Fibroblast of mammary gland (primary cell): ENCODE results near the gene SRPRB.

Source experiments
- DNase-seq: peaks from one replicate; pipeline ENCODE4 v3.0.0-alpha.2; 2010; ENCODE audit warnings: low read depth
- H3K4me3 ChIP-seq: 2 replicates; pipeline ENCODE4 v1.5.1; 2011; ENCODE audit warnings: low read depth, mild to moderate bottlenecking, low read length, moderate library complexity; ENCODE audit not compliant: control insufficient read depth
- CTCF ChIP-seq: conservative IDR thresholded peaks from 2 replicates; pipeline ENCODE4 v1.5.1; 2011; ENCODE audit warnings: low read depth, low read length, inconsistent platforms; ENCODE audit not compliant: control insufficient read depth, insufficient read depth

Gene SRPRB

GRCh38 chr3:133827136-133827535 is 21.5 kb downstream of the SRPRB start:
- no peak for DNase-seq
- no peak for TF ChIP-seq CTCF
- H3K4me3 ChIP-seq: no peak overlapping the region

DNA sequence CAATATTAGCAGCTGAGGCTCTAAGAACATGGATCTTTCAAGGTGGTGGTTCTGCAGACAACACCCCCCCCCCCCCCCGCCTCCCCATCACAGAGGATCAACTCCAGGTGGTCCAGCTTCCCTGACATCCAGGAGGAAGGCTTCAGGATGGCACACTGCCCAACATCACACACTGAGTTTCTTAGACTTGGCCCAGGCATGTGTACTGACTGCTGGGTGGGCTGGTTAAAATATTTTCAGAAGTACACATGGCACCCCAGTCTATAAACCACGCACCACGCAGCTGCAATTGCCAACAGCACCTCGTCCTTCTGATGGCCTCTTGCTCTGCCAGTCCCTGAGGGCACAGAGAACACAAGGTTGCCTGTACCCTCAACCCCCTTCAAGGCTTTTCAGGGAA is 22.1 kb downstream of the SRPRB start:
- DNase-seq: no peak
- no peak for TF ChIP-seq CTCF
- H3K4me3 ChIP-seq: no peak overlapping the region

DNA sequence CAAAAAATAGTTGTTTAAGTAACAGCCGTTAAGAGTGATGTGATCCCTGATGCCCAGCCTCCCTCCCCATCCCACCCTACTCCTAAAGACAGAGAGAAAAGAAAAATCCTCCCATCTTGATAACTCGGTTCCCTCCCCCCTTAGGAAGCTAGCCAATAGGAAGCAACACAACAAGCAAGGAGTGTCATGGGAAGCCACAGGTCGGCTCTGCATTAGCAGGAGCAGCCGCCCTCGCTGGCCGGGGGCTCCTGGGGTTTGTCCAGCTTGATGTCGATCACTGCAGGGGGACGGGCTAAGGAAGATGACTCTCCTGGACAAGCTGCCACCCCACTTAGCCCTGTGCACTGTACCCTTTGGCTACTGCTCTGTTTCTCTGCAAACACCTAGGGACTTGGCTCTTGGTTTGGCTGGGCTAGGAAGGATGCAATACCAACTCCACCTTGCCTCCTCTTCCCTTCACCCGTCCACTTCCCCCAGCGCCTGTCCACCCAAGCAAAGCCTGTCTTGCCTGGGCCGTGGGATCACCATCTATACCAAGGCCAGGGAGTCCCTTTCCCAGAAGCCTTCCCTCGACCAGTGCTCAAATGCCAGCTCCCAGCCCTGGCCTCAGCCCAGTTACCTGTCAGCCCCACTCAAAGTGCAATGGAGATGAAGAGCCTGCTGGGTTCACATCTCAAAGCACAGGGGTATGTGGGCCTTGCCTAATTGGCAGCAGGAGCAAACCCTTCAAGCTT is 23.1 kb downstream of the SRPRB start:
- TF ChIP-seq CTCF: no peak
- DNase-seq: no peak
- H3K4me3 ChIP-seq: no peak overlapping the region

DNA sequence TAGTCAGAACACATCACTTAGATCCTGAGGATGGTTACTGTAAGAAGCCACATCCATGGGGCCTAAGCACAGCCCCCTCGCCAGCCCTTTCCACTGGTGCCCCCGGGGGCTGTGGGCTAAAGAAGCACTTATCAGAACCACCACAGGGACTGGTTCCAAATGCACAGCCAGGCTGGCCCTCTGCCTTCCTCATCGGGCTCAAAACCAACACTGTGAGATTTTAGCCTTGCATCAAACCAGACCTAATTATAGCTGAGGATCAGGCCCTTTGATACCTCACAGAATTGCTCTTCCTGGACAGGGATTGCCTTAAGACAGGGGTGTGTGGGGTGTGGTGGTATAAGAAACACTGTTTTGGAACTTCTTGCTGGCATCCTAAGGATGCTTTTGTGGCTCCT is 23.7 kb downstream of the SRPRB start:
- DNase-seq: no peak
- H3K4me3 ChIP-seq: no peak overlapping the region
- TF ChIP-seq CTCF: no peak

- H3K4me3 ChIP-seq: no peak overlapping the region
- no peak for TF ChIP-seq CTCF
- DNase-seq: no peak
Observed at GRCh38 chr3:133830071-133830470, 24.5 kb downstream of the SRPRB start.

DNA sequence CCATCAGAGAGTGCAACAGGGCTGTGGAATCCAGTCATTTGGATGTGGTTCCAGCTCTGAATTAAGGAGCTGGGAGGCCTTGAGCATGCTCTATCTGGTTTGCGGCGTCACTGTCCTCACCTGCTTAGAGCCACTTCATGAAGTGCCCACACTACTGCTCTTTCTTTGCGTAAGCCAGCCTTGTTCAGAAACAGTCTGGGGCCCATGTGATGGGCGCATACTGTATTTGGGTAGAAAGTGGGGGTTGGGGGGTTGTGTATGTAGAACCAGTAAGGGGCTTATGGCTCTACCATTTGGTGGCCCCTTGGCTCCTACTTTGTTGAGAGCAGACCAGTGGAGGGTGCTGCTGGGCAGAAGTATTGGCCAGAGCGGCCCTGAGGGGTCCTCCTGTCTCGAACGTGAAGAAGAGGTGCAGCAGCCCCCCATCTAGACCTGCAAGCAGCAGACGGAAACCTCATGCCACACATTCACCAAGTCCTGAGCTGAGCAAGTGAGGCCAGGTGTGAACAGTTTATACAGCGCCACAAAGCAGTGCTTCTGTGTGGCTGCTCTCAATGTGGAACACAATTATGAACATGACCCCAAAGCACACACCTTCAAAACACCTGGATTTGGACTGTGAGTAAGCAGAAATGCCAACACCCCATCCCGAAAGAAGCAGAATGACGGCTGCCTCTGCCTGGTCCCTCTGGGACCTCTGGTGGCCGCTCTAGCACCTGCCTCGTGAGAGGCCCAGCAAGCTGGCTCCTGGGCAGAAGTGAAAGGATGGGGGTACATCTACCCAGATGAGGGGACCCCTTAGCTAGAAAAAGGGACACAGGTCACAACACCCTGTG is 26.6 kb downstream of the SRPRB start:
- H3K4me3 ChIP-seq: no peak overlapping the region

More for the DNA sequence above, 26.6 kb downstream of the SRPRB start:
- DNase-seq: no peak
- no peak for TF ChIP-seq CTCF
